T-helper 2 cell treated with Interferon-gamma antibody and Interleukin-4, amounts not matched to agents 100 ng/mL and 5 ng/mL, for 36 hours (primary cell): Measurements from ENCODE around the gene AP1AR. TPM values are rescaled to one million over a fixed set of nuclear protein-coding genes. Genes with fewer than 3 reads are reported as not detected.
"Not testable (repeated sequence)": the region's sequence is repeated elsewhere in the genome, so short reads cannot be mapped to it uniquely, and the experiment has no call there.

Experiments used
- intact Hi-C: fragments of 100-400 bp; cut with micrococcal nuclease; formaldehyde crosslinking; loops from one replicate; pipeline ENCODE4 v1.15.1; 2023
- total RNA-seq: library from RNA; stranded (reverse); gene quantifications from 2 replicates; pipeline ENCODE4 v1.2.3, GENCODE V29; 2022

AP1AR gene
- total RNA-seq, 1 donor from 2014 or later = 12.7 TPM

- intact Hi-C loops = loop anchor here (1.0 kb wide), 1 partner anchor 8 kb away; no protein-coding TSS in a partner anchor
Observed at GRCh38 chr4:112277705-112278448, 46.3 kb downstream of the AP1AR start.

- intact Hi-C loops = no loop called here
Observed at GRCh38 chr4:112279025-112279881, 47.7 kb downstream of the AP1AR start.

GRCh38 chr4:112279882-112280315, 48.3 kb downstream of the AP1AR start:
- intact Hi-C loops = no loop called here

GRCh38 chr4:112280386-112281056, 48.9 kb downstream of the AP1AR start:
- intact Hi-C loops = no loop called here

GRCh38 chr4:112281895-112282398, 50.4 kb downstream of the AP1AR start:
- intact Hi-C loops = not testable (repeated sequence)

GRCh38 chr4:112282860-112283667, 51.5 kb downstream of the AP1AR start:
- intact Hi-C loops = no loop called here

- intact Hi-C loops = no loop called here
Observed at GRCh38 chr4:112284166-112284565, 52.6 kb downstream of the AP1AR start.

GRCh38 chr4:112284662-112285411, 53.2 kb downstream of the AP1AR start:
- intact Hi-C loops = loop anchor here (1.0 to 5.0 kb wide), 3 partner anchors 54 to 1072 kb away; partner anchors contain the start of genes AP1AR and LARP7

- intact Hi-C loops = loop anchor here (2.0 to 5.0 kb wide), 2 partner anchors 15 to 1070 kb away; no protein-coding TSS in a partner anchor
Observed at GRCh38 chr4:112287258-112287989, 55.8 kb downstream of the AP1AR start.

GRCh38 chr4:112288455-112288854, 56.9 kb downstream of the AP1AR start:
- intact Hi-C loops = loop anchor here (1.0 to 5.0 kb wide), 4 partner anchors 9 to 1069 kb away; partner anchors contain the start of genes ALPK1 and FAM241A

GRCh38 chr4:112289407-112290253, 58.0 kb downstream of the AP1AR start:
- intact Hi-C loops = loop anchor here (5.0 kb wide), 1 partner anchor 1068 kb away; no protein-coding TSS in a partner anchor

- intact Hi-C loops = no loop called here
Observed at GRCh38 chr4:112290341-112290740, 58.8 kb downstream of the AP1AR start.

GRCh38 chr4:112296949-112297880, 65.6 kb downstream of the AP1AR start, which contains the start of gene ALPK1:
Gene ALPK1, plus strand, starts transcription at chr4:112297369.
- intact Hi-C loops = loop anchor here (1.0 kb wide), 1 partner anchor 9 kb away; no protein-coding TSS in a partner anchor

- intact Hi-C loops = no loop called here
Observed at GRCh38 chr4:112299721-112300120, 68.1 kb downstream of the AP1AR start.

- intact Hi-C loops = loop anchor here (2.0 kb wide), 1 partner anchor 16 kb away; no protein-coding TSS in a partner anchor
Observed at GRCh38 chr4:112302320-112303274, 71.0 kb downstream of the AP1AR start.
